ENCODE results near the gene RBBP8NL. TPM values are rescaled to one million over a fixed set of nuclear protein-coding genes. Genes with fewer than 3 reads are reported as not detected.

Gene RBBP8NL
- total and polyA plus RNA-seq, 2 experiments from 2014 or later, result 0.10 to 1.1 TPM

- no peak overlapping the region for H3K27ac Mint-ChIP-seq
- DNase-seq (ENCODE audit: low spot score) (no peak), ATAC-seq (no peak)
- Histone ChIP-seq H3K79me2 (replicated peaks; ENCODE audit: insufficient read depth) (no peaks in the 10 kb centered on the region), H3K4me2 (no peak overlapping the region), H3K9me2 (ENCODE audit: insufficient read depth) (no peaks in the 10 kb centered on the region), H3K4me1 (ENCODE audit: insufficient read depth) (no peaks in the 10 kb centered on the region; the same call in 1 of the 2 replicates), H3K27me3 (ENCODE audit: insufficient read depth) (no peaks in the 10 kb centered on the region), H2AFZ (no peak overlapping the region), H3F3A (replicated peaks; ENCODE audit: low read depth) (no peaks in the 10 kb centered on the region), H3K27ac (ENCODE audit: low read depth) (no peak overlapping the region), H3K36me3 (ENCODE audit: insufficient read depth) (no peaks in the 10 kb centered on the region), H4K20me1 (replicated peaks; ENCODE audit: insufficient read depth) (no peaks in the 10 kb centered on the region), H3K4me3 (no peak overlapping the region)
- H3K36me3 Mint-ChIP-seq (ENCODE audit: low read depth), result no peaks in the 10 kb centered on the region
- no peaks in the 10 kb centered on the region for H3K4me1 Mint-ChIP-seq
- H3K27me3 Mint-ChIP-seq (ENCODE audit: insufficient read depth, low read depth, poor library complexity), result peaks cover 9% of the 10 kb centered on the region
- no peaks in the 10 kb centered on the region for H3K9me3 Mint-ChIP-seq
- TF ChIP-seq EZH2 (IDR thresholded peaks at IDR 0.05; ENCODE audit: low read depth, unreplicated experiment) (no peak), ZNF114 (CRISPR knock-in tag; IDR thresholded peaks at IDR 0.05) (no peak), EZH2phosphoT487 (IDR thresholded peaks at IDR 0.05; ENCODE audit: unreplicated experiment) (no peak), ZNF462 (CRISPR knock-in tag; IDR thresholded peaks at IDR 0.05) (no peak), NANOG (IDR thresholded peaks at IDR 0.05; ENCODE audit: borderline replicate concordance) (no peak), CREB1 (CRISPR knock-in tag; IDR thresholded peaks at IDR 0.05; ENCODE audit: low read depth) (no peak)
- TF ChIP-seq, protein P1, sequence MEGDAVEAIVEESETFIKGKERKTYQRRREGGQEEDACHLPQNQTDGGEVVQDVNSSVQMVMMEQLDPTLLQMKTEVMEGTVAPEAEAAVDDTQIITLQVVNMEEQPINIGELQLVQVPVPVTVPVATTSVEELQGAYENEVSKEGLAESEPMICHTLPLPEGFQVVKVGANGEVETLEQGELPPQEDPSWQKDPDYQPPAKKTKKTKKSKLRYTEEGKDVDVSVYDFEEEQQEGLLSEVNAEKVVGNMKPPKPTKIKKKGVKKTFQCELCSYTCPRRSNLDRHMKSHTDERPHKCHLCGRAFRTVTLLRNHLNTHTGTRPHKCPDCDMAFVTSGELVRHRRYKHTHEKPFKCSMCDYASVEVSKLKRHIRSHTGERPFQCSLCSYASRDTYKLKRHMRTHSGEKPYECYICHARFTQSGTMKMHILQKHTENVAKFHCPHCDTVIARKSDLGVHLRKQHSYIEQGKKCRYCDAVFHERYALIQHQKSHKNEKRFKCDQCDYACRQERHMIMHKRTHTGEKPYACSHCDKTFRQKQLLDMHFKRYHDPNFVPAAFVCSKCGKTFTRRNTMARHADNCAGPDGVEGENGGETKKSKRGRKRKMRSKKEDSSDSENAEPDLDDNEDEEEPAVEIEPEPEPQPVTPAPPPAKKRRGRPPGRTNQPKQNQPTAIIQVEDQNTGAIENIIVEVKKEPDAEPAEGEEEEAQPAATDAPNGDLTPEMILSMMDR (conservative IDR thresholded peaks at IDR 0.05; ENCODE audit: low read depth in 2 of 2), result no peak
- no peak overlapping the region for H3K4me3 Mint-ChIP-seq
Measured at GRCh38 chr20:62412194-62413024, 14.9 kb downstream of the RBBP8NL start.

All from GM23338 (cell line).